SK-N-SH (cell line): ENCODE measurements around the gene STT3B.

Source experiments
- FOXJ3 ChIP-seq: sonication (generic); formaldehyde crosslinking; IDR thresholded peaks from 2 replicates; pipeline ENCODE4 v1.5.1; 2020; ENCODE audit warnings: mild to moderate bottlenecking, missing genetic modification reagents
- MEF2A ChIP-seq: IDR thresholded peaks from 2 replicates; pipeline ENCODE4 v1.4.0; 2012; ENCODE audit warnings: low read depth, borderline replicate concordance
- MXI1 ChIP-seq: IDR thresholded peaks from 2 replicates; pipeline ENCODE4 v1.6.1; 2012; ENCODE audit warnings: mild to moderate bottlenecking, low read depth, low read length, improper control_type of control experiment
- NFIC ChIP-seq: IDR thresholded peaks from 2 replicates; pipeline ENCODE4 v1.4.0; 2012; ENCODE audit warnings: borderline replicate concordance
- POLR2AphosphoS5 ChIP-seq: IDR thresholded peaks from 2 replicates; pipeline ENCODE4 v1.6.1; 2012; ENCODE audit warnings: low read depth, low read length
- SIN3A ChIP-seq: IDR thresholded peaks from 2 replicates; pipeline ENCODE4 v1.6.1; 2012; ENCODE audit warnings: low read depth, mild to moderate bottlenecking, low read length, moderate library complexity, borderline replicate concordance
- TEAD4 ChIP-seq: IDR thresholded peaks from 2 replicates; pipeline ENCODE4 v1.4.0; 2012; ENCODE audit warnings: mild to moderate bottlenecking, borderline replicate concordance; ENCODE audit not compliant: insufficient read depth
- TF ChIP-seq, protein P1 (sequence below): fragments of 200-600 bp; sonication (generic); IDR thresholded peaks from 2 replicates; pipeline ENCODE4 v1.6.1; 2017; ENCODE audit warnings: antibody characterized with exemption, mild to moderate bottlenecking, moderate library complexity

DNA sequence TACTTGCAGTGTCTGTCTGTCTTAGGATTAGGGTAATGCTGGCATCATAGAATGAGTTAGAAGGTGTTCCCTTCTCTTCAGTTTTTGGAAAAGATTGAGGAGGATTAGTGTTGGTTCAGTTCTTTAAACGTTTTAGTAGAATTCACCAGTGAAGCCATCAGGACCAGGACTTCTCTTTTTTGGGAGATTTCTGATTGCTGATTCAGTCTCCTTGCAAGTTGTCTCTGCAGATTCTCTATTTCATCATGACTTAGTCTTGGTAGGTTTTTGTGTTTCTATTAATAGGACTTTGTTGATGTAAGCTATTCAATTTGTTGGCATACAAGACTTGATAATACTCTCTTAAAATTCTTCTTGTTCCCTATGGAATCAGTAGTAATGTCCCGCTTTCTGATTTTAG lies 48.9 kb downstream of the STT3B start:
- TF ChIP-seq SIN3A, result no peak
- no peak for TF ChIP-seq MXI1
- TF ChIP-seq, protein P1, sequence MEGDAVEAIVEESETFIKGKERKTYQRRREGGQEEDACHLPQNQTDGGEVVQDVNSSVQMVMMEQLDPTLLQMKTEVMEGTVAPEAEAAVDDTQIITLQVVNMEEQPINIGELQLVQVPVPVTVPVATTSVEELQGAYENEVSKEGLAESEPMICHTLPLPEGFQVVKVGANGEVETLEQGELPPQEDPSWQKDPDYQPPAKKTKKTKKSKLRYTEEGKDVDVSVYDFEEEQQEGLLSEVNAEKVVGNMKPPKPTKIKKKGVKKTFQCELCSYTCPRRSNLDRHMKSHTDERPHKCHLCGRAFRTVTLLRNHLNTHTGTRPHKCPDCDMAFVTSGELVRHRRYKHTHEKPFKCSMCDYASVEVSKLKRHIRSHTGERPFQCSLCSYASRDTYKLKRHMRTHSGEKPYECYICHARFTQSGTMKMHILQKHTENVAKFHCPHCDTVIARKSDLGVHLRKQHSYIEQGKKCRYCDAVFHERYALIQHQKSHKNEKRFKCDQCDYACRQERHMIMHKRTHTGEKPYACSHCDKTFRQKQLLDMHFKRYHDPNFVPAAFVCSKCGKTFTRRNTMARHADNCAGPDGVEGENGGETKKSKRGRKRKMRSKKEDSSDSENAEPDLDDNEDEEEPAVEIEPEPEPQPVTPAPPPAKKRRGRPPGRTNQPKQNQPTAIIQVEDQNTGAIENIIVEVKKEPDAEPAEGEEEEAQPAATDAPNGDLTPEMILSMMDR, result no peak
- no peak for TF ChIP-seq NFIC
- TF ChIP-seq MEF2A, result no peak
- TF ChIP-seq POLR2AphosphoS5, result no peak
- no peak for TF ChIP-seq FOXJ3 (CRISPR knock-in tag)
- no peak for TF ChIP-seq TEAD4
